Measurements from ENCODE around the gene DYNC2LI1.

The DYNC2LI1 gene

DNA sequence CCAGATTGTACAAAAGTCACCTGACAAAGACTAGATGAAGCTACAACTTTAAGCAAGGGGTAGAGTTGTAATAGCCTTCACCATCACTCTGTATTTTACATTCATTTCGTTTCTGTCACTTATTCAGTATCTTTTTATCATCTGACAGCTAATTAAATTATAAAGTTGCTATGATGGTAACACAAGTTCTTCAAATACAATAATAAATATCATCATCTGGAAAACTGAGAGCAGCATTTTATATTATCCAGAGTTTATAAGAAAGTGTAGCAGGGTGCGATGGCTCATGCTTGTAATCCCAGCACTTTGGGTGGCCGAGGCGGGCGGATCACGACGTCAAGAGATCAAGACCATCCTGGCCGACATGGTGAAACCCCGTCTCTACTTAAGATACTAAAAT is 21.1 kb downstream of the DYNC2LI1 start:
- Histone ChIP-seq H3K27me3 (replicated peaks; ENCODE audit: control insufficient read depth, insufficient read depth, low read length) (no peaks in the 10 kb centered on the region), H3K36me3 (ENCODE audit: control insufficient read depth, insufficient read depth, low read length) (no peaks in the 10 kb centered on the region), H3K4me3 (replicated peaks; ENCODE audit: low read depth, low read length) (no peak overlapping the region)
- TF ChIP-seq, protein P1, sequence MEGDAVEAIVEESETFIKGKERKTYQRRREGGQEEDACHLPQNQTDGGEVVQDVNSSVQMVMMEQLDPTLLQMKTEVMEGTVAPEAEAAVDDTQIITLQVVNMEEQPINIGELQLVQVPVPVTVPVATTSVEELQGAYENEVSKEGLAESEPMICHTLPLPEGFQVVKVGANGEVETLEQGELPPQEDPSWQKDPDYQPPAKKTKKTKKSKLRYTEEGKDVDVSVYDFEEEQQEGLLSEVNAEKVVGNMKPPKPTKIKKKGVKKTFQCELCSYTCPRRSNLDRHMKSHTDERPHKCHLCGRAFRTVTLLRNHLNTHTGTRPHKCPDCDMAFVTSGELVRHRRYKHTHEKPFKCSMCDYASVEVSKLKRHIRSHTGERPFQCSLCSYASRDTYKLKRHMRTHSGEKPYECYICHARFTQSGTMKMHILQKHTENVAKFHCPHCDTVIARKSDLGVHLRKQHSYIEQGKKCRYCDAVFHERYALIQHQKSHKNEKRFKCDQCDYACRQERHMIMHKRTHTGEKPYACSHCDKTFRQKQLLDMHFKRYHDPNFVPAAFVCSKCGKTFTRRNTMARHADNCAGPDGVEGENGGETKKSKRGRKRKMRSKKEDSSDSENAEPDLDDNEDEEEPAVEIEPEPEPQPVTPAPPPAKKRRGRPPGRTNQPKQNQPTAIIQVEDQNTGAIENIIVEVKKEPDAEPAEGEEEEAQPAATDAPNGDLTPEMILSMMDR (IDR thresholded peaks at IDR 0.05; ENCODE audit: insufficient read depth, low read length, poor library complexity, severe bottlenecking): no peak
- no peak for DNase-seq (ENCODE audit: extremely low read depth, insufficient read length)

DNA sequence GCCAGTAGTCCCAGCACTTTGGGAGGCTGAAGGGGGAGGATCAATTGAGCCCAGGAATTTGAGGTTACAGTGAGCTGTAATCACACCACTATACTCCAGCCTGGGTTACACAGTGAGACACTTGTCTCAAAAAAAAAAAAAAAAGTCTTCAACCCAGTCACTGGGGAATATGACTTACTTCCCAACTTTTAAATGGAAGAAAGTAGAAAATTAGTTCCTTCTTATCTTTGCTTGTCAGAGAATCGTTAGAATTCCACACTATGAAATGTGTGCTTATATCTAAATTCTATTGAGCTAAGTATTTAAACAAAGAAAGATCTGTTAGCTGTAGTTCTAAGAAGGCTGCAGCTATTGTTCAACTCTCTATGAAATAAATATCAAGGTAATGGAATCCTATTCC is 22.4 kb downstream of the DYNC2LI1 start:
- DNase-seq (ENCODE audit: extremely low read depth, insufficient read length): no peak
- TF ChIP-seq, protein P1 (IDR thresholded peaks at IDR 0.05; ENCODE audit: insufficient read depth, low read length, poor library complexity, severe bottlenecking): no peak
- Histone ChIP-seq H3K4me3 (replicated peaks; ENCODE audit: low read depth, low read length) (no peak overlapping the region), H3K36me3 (ENCODE audit: control insufficient read depth, insufficient read depth, low read length) (no peaks in the 10 kb centered on the region), H3K27me3 (replicated peaks; ENCODE audit: control insufficient read depth, insufficient read depth, low read length) (no peaks in the 10 kb centered on the region)

DNA sequence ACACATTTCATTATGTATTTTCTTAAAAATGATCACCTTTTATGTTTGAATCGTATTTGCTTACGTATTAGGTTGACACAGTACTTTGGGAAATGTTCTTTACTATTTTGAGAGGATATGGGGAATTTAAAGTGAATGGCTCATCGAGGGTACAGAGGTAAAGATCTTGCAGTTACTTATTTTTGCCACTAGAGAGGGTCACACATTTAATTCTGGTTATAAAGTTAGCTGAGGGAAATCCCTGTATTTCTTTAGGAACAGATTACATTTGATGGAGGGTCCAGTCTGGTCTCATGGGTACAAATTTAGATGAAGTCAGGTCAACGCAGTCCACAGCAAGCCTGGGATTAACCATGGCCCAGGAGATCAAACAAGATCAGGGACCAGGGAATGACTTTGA is 24.5 kb downstream of the DYNC2LI1 start:
- Histone ChIP-seq H3K27me3 (replicated peaks; ENCODE audit: control insufficient read depth, insufficient read depth, low read length) (no peaks in the 10 kb centered on the region), H3K36me3 (ENCODE audit: control insufficient read depth, insufficient read depth, low read length) (no peaks in the 10 kb centered on the region), H3K4me3 (replicated peaks; ENCODE audit: low read depth, low read length) (no peak overlapping the region)
- TF ChIP-seq, protein P1 (IDR thresholded peaks at IDR 0.05; ENCODE audit: insufficient read depth, low read length, poor library complexity, severe bottlenecking): no peak
- DNase-seq (ENCODE audit: extremely low read depth, insufficient read length): no peak

DNA sequence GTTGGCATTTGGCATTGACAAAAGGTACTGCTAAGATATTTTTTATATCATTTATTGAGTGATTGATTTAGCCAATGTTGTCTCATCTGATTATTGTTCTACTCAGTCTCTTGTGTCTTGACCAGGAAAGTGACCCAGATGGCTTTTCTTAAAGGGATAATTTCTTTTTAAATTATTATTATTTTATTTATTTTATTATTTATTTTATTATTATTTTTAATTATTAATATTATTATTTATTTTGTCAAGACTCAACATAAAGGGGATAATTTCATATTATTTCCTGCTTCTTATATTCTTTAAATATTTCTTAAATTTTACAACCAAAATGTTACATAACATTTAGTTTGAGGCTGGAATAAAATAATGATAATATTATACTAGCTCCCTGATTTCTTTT is 27.1 kb downstream of the DYNC2LI1 start:
- Histone ChIP-seq H3K36me3 (ENCODE audit: control insufficient read depth, insufficient read depth, low read length) (no peaks in the 10 kb centered on the region), H3K4me3 (replicated peaks; ENCODE audit: low read depth, low read length) (no peak overlapping the region), H3K27me3 (replicated peaks; ENCODE audit: control insufficient read depth, insufficient read depth, low read length) (no peaks in the 10 kb centered on the region)
- DNase-seq (ENCODE audit: extremely low read depth, insufficient read length): no peak
- TF ChIP-seq, protein P1 (IDR thresholded peaks at IDR 0.05; ENCODE audit: insufficient read depth, low read length, poor library complexity, severe bottlenecking): no peak

DNA sequence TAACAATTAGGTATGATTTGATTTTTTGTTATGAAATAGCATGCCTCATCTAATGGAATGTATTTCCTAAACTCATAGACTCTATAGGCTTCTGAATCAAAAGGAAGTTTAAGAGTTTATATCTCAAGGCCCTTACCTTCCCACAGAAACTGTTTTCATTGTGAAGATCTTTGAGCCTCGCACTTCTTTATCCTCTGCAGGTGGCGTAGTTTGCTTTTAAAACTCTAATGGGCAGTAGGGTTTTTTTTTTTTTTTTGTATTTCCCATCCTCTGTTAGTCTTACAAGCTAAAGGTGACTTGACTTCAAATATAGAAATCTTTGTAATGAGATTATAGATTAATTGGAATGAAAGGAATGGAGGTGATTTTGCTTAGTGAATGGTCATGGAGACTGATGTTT is 28.3 kb downstream of the DYNC2LI1 start:
- H3K4me3 ChIP-seq (replicated peaks; ENCODE audit: low read depth, low read length): no peak overlapping the region
- DNase-seq (ENCODE audit: extremely low read depth, insufficient read length): no peak
- TF ChIP-seq, protein P1 (IDR thresholded peaks at IDR 0.05; ENCODE audit: insufficient read depth, low read length, poor library complexity, severe bottlenecking): no peak

DNA sequence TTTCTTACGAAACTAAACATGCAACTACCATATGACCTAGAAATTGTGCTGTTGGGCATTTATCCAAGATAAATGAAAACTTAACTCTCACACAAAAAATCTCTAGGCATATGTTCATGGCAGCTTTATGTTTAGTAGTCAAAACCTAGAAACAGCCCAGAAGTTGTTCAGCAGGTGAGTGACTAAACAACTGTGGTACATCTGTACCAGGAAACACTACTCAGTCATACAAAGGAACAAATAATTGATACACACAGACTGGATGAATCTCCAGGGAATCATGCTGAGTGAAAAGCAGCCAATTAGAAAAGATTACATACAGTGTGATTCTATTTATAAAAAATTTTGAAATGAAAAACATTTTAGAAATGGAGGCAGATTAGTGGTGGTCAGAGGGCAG is 29.3 kb downstream of the DYNC2LI1 start:
- TF ChIP-seq, protein P1 (IDR thresholded peaks at IDR 0.05; ENCODE audit: insufficient read depth, low read length, poor library complexity, severe bottlenecking): no peak
- H3K27me3 ChIP-seq (replicated peaks; ENCODE audit: control insufficient read depth, insufficient read depth, low read length): no peaks in the 10 kb centered on the region

More for the DNA sequence above, 28.3 kb downstream of the DYNC2LI1 start:
- H3K36me3 ChIP-seq (ENCODE audit: control insufficient read depth, insufficient read depth, low read length): no peaks in the 10 kb centered on the region
- no peaks in the 10 kb centered on the region for H3K27me3 ChIP-seq (replicated peaks; ENCODE audit: control insufficient read depth, insufficient read depth, low read length)

More for the DNA sequence above, 29.3 kb downstream of the DYNC2LI1 start:
- H3K36me3 ChIP-seq (ENCODE audit: control insufficient read depth, insufficient read depth, low read length): no peaks in the 10 kb centered on the region
- no peak for DNase-seq (ENCODE audit: extremely low read depth, insufficient read length)
- no peak overlapping the region for H3K4me3 ChIP-seq (replicated peaks; ENCODE audit: low read depth, low read length)

Data from GM06990 (cell line).